DOHH2 (cell line): Measurements from ENCODE around the gene POMGNT2.

ENCODE experiments used
- H3F3A ChIP-seq: fragments of 200-600 bp; sonication (generic), shearing (Covaris generic); 2 replicates; pipeline ENCODE4 v1.6.0; 2016; ENCODE audit warnings: antibody characterized with exemption, mild to moderate bottlenecking; ENCODE audit not compliant: control insufficient read depth, insufficient read depth
- H3K27ac ChIP-seq: fragments of 200-600 bp; sonication (generic); 2 replicates; pipeline ENCODE4 v1.5.1; 2014; ENCODE audit warnings: low read depth, mild to moderate bottlenecking, low read length, moderate library complexity
- H3K27me3 ChIP-seq: fragments of 200-600 bp; sonication (generic); 2 replicates; pipeline ENCODE4 v1.6.1; 2014; ENCODE audit warnings: mild to moderate bottlenecking, low read length, mixed read lengths; ENCODE audit not compliant: control insufficient read depth
- H3K36me3 ChIP-seq: fragments of 200-600 bp; sonication (generic); 2 replicates; pipeline ENCODE4 v1.6.1; 2014; ENCODE audit warnings: mild to moderate bottlenecking, low read length, moderate library complexity, mixed read lengths; ENCODE audit not compliant: control insufficient read depth
- H3K4me1 ChIP-seq: fragments of 200-600 bp; sonication (generic); 2 replicates; pipeline ENCODE4 v1.6.1; 2014; ENCODE audit warnings: mild to moderate bottlenecking, low read length, mixed read lengths; ENCODE audit not compliant: control insufficient read depth
- H3K4me2 ChIP-seq: fragments of 200-600 bp; sonication (generic); 2 replicates; pipeline ENCODE4 v1.6.0; 2014; ENCODE audit warnings: mild to moderate bottlenecking, low read length, moderate library complexity
- H3K4me3 ChIP-seq: fragments of 200-600 bp; sonication (generic); 2 replicates; pipeline ENCODE4 v1.5.1; 2014; ENCODE audit warnings: mild to moderate bottlenecking, low read length, mixed read lengths
- H3K79me2 ChIP-seq: fragments of 200-600 bp; sonication (generic); 2 replicates; pipeline ENCODE4 v1.6.1; 2014; ENCODE audit warnings: mild to moderate bottlenecking, low read length, mixed read lengths; ENCODE audit not compliant: control insufficient read depth
- H3K9me2 ChIP-seq: fragments of 200-600 bp; sonication (generic); replicated peaks from 2 replicates; pipeline ENCODE4 v1.6.1; 2014; ENCODE audit warnings: mild to moderate bottlenecking, low read length, mixed read lengths; ENCODE audit not compliant: control insufficient read depth
- H3K9me3 ChIP-seq: fragments of 200-600 bp; sonication (generic); 2 replicates; pipeline ENCODE4 v1.6.1; 2014; ENCODE audit warnings: antibody characterized with exemption, low read length, mixed read lengths; ENCODE audit not compliant: control insufficient read depth, insufficient read depth
- H4K20me1 ChIP-seq: fragments of 200-600 bp; sonication (generic); 2 replicates; pipeline ENCODE4 v1.6.0; 2014; ENCODE audit warnings: low read depth, mild to moderate bottlenecking, antibody characterized with exemption, low read length, moderate library complexity; ENCODE audit not compliant: control insufficient read depth, insufficient read depth
- EZH2phosphoT487 ChIP-seq: fragments of 200-600 bp; sonication (generic); IDR thresholded peaks from 2 replicates; pipeline ENCODE4 v1.6.1; 2017; ENCODE audit warnings: borderline replicate concordance, mild to moderate bottlenecking, antibody characterized with exemption, low read length, moderate library complexity, mixed read lengths
- TF ChIP-seq, protein P1 (sequence below): fragments of 200-600 bp; sonication (generic); IDR thresholded peaks from one replicate; pipeline ENCODE4 v1.5.1; 2014; ENCODE audit warnings: antibody characterized with exemption, mild to moderate bottlenecking, low read depth, low read length; ENCODE audit not compliant: poor library complexity, severe bottlenecking

Gene POMGNT2

DNA sequence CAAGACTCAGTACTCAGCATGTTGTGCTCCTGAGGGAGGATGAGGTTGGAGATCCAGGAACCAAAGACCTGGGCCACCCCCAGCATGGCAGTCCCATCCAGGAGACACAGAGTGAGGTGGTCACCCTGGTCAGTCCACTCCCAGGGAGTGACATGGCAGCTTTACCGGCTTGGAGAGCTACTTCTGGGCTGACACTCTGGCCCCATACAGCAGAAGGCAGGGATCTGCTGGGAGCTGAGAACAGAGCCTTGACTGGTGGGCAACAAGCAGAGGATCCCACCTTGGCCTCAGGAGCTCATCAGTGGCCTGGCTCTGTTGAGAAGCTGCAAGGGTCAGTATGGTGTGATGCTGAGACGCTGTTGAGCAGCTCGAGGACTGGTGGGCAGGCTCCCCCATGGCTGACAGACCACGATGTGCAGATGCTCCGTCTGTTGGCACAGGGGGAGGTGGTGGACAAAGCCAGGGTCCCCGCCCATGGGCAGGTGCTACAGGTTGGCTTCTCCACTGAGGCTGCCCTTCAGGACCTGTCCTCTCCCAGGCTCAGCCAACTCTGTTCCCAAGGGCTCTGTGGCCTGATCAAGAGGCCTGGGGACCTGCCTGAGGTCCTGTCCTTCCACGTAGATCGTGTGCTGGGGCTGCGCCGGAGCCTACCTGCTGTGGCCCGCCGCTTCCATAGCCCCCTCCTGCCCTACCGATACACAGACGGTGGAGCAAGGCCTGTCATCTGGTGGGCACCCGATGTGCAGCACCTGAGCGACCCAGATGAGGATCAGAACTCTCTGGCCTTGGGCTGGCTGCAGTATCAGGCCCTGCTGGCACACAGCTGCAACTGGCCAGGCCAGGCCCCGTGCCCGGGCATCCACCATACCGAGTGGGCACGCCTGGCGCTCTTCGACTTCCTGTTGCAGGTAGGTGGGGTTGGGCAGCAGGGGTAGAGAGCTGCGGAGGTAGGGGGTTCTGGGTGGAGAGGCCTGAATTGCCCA, 72.9 kb downstream of the POMGNT2 start:
- no peak overlapping the region for H3K27ac ChIP-seq
- no peaks in the 10 kb centered on the region for H3K4me1 ChIP-seq
- TF ChIP-seq EZH2phosphoT487: no peak
- TF ChIP-seq, protein P1, sequence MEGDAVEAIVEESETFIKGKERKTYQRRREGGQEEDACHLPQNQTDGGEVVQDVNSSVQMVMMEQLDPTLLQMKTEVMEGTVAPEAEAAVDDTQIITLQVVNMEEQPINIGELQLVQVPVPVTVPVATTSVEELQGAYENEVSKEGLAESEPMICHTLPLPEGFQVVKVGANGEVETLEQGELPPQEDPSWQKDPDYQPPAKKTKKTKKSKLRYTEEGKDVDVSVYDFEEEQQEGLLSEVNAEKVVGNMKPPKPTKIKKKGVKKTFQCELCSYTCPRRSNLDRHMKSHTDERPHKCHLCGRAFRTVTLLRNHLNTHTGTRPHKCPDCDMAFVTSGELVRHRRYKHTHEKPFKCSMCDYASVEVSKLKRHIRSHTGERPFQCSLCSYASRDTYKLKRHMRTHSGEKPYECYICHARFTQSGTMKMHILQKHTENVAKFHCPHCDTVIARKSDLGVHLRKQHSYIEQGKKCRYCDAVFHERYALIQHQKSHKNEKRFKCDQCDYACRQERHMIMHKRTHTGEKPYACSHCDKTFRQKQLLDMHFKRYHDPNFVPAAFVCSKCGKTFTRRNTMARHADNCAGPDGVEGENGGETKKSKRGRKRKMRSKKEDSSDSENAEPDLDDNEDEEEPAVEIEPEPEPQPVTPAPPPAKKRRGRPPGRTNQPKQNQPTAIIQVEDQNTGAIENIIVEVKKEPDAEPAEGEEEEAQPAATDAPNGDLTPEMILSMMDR: no peak
- H3K36me3 ChIP-seq: no peaks in the 10 kb centered on the region
- no peaks in the 10 kb centered on the region for H3F3A ChIP-seq
- H4K20me1 ChIP-seq: no peaks in the 10 kb centered on the region
- no peak overlapping the region for H3K4me2 ChIP-seq
- no peak overlapping the region for H3K4me3 ChIP-seq
- no peaks in the 10 kb centered on the region for H3K27me3 ChIP-seq
- no peaks in the 10 kb centered on the region for H3K9me2 ChIP-seq
- H3K79me2 ChIP-seq: no peaks in the 10 kb centered on the region
- H3K9me3 ChIP-seq: no peaks in the 10 kb centered on the region

DNA sequence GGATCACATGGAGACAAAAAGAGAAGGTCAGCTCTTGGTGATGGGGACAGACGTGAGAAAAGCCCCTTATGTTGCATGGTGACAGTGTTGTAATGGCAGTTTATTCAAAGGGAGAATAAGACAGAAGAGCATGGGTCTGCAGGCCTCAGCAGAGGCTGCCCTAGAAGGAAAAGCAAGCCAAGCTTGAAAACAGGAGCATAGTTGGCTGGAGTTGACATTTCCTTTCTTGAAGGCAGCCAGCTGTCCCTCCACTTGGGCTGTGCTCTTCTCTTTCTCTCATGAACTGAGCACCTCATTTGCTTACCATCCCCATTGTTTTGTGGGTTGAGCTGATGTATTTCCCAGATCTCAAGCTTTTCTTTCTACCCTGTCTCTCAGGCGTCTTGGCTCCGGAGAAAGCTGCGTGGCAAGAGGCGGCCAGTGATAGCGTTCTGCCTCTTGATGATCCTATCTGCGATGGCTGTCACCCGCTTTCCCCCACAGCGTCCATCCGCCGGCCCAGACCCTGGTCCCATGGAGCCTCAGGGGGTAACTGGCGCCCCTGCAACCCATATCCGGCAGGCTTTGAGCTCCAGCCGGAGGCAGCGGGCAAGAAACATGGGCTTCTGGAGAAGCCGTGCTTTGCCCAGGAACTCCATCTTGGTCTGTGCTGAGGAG, 73.9 kb downstream of the POMGNT2 start:
- H3K9me3 ChIP-seq: no peaks in the 10 kb centered on the region
- H3F3A ChIP-seq: no peaks in the 10 kb centered on the region
- no peaks in the 10 kb centered on the region for H3K9me2 ChIP-seq
- H3K4me2 ChIP-seq: no peak overlapping the region
- H3K4me3 ChIP-seq: no peak overlapping the region
- H3K4me1 ChIP-seq: no peaks in the 10 kb centered on the region
- no peak overlapping the region for H3K27ac ChIP-seq
- TF ChIP-seq EZH2phosphoT487: no peak
- TF ChIP-seq, protein P1: no peak
- no peaks in the 10 kb centered on the region for H3K27me3 ChIP-seq
- no peaks in the 10 kb centered on the region for H4K20me1 ChIP-seq
- H3K36me3 ChIP-seq: no peaks in the 10 kb centered on the region
- no peaks in the 10 kb centered on the region for H3K79me2 ChIP-seq

GRCh38 chr3:43031485-43031884, 74.4 kb downstream of the POMGNT2 start:
- no peak for TF ChIP-seq EZH2phosphoT487
- TF ChIP-seq, protein P1: no peak
- no peaks in the 10 kb centered on the region for H3F3A ChIP-seq
- H3K4me1 ChIP-seq: no peaks in the 10 kb centered on the region
- no peak overlapping the region for H3K4me2 ChIP-seq
- no peaks in the 10 kb centered on the region for H3K27me3 ChIP-seq
- no peaks in the 10 kb centered on the region for H3K9me2 ChIP-seq
- H3K79me2 ChIP-seq: no peaks in the 10 kb centered on the region
- no peaks in the 10 kb centered on the region for H3K36me3 ChIP-seq
- no peak overlapping the region for H3K4me3 ChIP-seq
- no peaks in the 10 kb centered on the region for H3K9me3 ChIP-seq
- no peak overlapping the region for H3K27ac ChIP-seq
- no peaks in the 10 kb centered on the region for H4K20me1 ChIP-seq
